Esophagus muscularis mucosa (tissue), 3 donors: Measurements from ENCODE around the gene CEP85.

ENCODE experiments used
- CTCF ChIP-seq, 3 experiments: fragments of 200-600 bp in 2 of 3; fragments of 450-650 bp in 1 of 3; sonication (generic) in 2 of 3; IDR thresholded peaks; one replicate each; pipeline ENCODE4 v1.5.1; 2017 to 2019; ENCODE audit warnings: antibody characterized with exemption in 3 of 3, mild to moderate bottlenecking in 2 of 3, moderate library complexity in 1 of 3
- EP300 ChIP-seq: sonication (generic); formaldehyde crosslinking; IDR thresholded peaks from one replicate; pipeline ENCODE4 v1.6.1; 2017; ENCODE audit warnings: antibody characterized with exemption

GRCh38 chr1:26259005-26259404, 25.0 kb downstream of the CEP85 start:
- TF ChIP-seq CTCF (IDR thresholded peaks at IDR 0.05) (no peak), EP300 (no peak)
